ENCODE measurements around the gene DENND4C.

DENND4C gene

DNA sequence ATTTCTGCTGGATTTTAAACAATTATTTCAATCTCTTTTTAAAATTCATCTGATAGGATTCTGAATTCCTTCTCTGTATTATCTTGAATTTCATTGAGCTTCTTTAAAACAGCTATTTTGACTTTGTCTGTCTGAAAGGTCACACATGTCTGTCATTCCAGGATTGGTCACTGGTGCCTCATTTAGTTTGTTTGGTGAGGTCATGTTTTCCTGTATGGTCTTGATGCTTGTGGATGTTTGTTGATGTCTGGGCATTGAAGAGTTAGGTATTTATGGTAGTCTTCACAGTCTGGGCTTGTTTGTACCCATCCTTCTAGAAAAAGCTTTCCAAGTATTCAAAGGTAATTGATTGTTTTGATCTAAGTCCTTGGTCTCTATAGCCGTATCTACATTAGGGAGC is 39.1 kb downstream of the DENND4C start:
- Histone ChIP-seq H3K4me3 (ENCODE audit: low read depth, low read length) (no peak overlapping the region), H3K9me3 (ENCODE audit: severe bottlenecking) (peaks cover 7% of the 10 kb centered on the region), H3K27me3 (ENCODE audit: insufficient read depth, low read depth, severe bottlenecking) (no peaks in the 10 kb centered on the region), H3K27ac (no peak overlapping the region), H3K36me3 (no peaks in the 10 kb centered on the region)
- DNase-seq = no peak
- no peak for TF ChIP-seq CTCF (IDR thresholded peaks at IDR 0.05; ENCODE audit: low read depth, low read length)

DNA sequence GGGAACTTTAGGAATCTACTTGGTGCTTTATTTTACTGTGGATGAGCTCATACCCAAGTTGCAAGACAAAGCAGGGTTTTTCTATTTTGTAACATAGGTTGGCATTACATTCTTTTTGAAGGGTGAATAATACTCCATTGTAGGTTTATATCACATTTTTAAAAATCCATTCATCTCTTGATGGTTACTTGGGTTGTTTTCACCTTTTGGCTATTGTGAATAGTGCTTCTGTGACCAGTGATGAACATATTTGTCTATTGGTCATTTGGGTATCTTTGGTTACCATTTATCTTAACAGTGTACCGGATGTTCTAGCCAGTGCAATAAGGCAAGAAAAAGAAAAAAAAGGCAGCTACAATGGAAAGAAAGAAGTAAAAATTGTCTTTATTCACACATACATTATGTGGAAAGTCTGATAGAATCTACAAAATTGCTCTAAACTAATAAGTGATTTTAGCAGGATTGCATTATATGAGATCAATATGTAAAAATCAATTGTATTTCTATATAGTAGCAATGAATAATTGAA is 40.0 kb downstream of the DENND4C start:
- DNase-seq = no peak
- H3K36me3 ChIP-seq = no peaks in the 10 kb centered on the region
- no peak overlapping the region for H3K4me3 ChIP-seq (ENCODE audit: low read depth, low read length)
- peaks cover 7% of the 10 kb centered on the region for H3K9me3 ChIP-seq (ENCODE audit: severe bottlenecking)
- no peak for TF ChIP-seq CTCF (IDR thresholded peaks at IDR 0.05; ENCODE audit: low read depth, low read length)
- H3K27me3 ChIP-seq (ENCODE audit: insufficient read depth, low read depth, severe bottlenecking) = no peaks in the 10 kb centered on the region
- no peak overlapping the region for H3K27ac ChIP-seq

DNA sequence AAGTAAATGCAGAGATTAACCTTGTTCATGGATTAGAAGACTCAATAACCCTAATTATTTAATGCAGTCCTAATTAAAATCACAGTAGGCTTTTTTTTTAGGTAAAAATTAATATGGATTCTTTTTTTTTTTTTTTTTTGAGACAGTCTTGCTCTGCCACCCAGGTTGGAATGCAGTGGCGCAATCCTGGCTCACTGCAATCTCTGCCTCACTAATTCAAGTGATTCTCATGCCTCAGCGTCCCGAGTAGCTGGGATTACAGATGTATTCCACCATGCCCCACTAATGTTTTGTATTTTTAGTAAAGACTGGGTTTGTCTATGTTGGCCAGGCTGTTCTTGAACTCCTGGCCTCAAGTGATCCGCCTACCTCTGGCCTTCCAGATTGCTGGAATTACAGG is 40.6 kb downstream of the DENND4C start:
- H3K36me3 ChIP-seq = peaks cover under 1% of the 10 kb centered on the region; the same call in 1 of the 2 replicates
- DNase-seq = no peak
- no peak for TF ChIP-seq CTCF (IDR thresholded peaks at IDR 0.05; ENCODE audit: low read depth, low read length)
- peaks cover 4% of the 10 kb centered on the region for H3K9me3 ChIP-seq (ENCODE audit: severe bottlenecking)
- no peak overlapping the region for H3K27ac ChIP-seq
- H3K4me3 ChIP-seq (ENCODE audit: low read depth, low read length) = no peak overlapping the region
- no peaks in the 10 kb centered on the region for H3K27me3 ChIP-seq (ENCODE audit: insufficient read depth, low read depth, severe bottlenecking)

DNA sequence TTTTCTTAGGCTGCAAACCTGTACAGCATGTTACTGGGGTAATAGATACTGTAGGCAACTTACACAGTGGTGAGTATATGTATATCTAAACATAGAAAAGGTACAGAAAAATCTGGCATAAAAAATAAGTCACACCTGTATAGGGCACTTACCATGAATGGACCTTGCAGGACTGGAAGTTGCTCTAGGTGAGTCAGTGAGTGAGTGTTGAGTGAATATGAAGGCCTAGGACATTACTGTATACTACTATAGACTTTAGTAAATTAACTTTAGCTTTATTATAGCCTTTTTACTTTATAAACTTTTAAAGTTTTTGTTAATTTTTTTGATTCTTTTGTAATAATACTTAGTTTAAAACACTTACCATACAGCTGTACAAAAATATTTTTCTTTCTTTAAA is 51.3 kb downstream of the DENND4C start:
- no peak overlapping the region for H3K4me3 ChIP-seq (ENCODE audit: low read depth, low read length)
- H3K36me3 ChIP-seq = no peaks in the 10 kb centered on the region
- no peak overlapping the region for H3K27ac ChIP-seq
- TF ChIP-seq CTCF (IDR thresholded peaks at IDR 0.05; ENCODE audit: low read depth, low read length) = no peak
- no peaks in the 10 kb centered on the region for H3K27me3 ChIP-seq (ENCODE audit: insufficient read depth, low read depth, severe bottlenecking)
- no peaks in the 10 kb centered on the region for H3K9me3 ChIP-seq (ENCODE audit: severe bottlenecking)
- no peak for DNase-seq

GRCh38 chr9:19283072-19283710 is 52.7 kb downstream of the DENND4C start:
- Histone ChIP-seq H3K27me3 (ENCODE audit: insufficient read depth, low read depth, severe bottlenecking) (no peaks in the 10 kb centered on the region), H3K4me3 (ENCODE audit: low read depth, low read length) (no peak overlapping the region), H3K9me3 (ENCODE audit: severe bottlenecking) (no peaks in the 10 kb centered on the region), H3K36me3 (no peaks in the 10 kb centered on the region), H3K27ac (no peak overlapping the region)
- TF ChIP-seq CTCF (IDR thresholded peaks at IDR 0.05; ENCODE audit: low read depth, low read length) = no peak
- no peak for DNase-seq

GRCh38 chr9:19284729-19285128 is 54.2 kb downstream of the DENND4C start:
- no peak for TF ChIP-seq CTCF (IDR thresholded peaks at IDR 0.05; ENCODE audit: low read depth, low read length)
- no peak overlapping the region for H3K27ac ChIP-seq
- H3K27me3 ChIP-seq (ENCODE audit: insufficient read depth, low read depth, severe bottlenecking) = no peaks in the 10 kb centered on the region
- no peak for DNase-seq
- H3K36me3 ChIP-seq = no peaks in the 10 kb centered on the region
- H3K9me3 ChIP-seq (ENCODE audit: severe bottlenecking) = no peaks in the 10 kb centered on the region
- no peak overlapping the region for H3K4me3 ChIP-seq (ENCODE audit: low read depth, low read length)
